K562 (cell line): Measurements from ENCODE around the gene DNAH9. TPM values are rescaled to one million over a fixed set of nuclear protein-coding genes. Genes with fewer than 3 reads are reported as not detected.

Experiments
- CREBBP ChIP-seq: IDR thresholded peaks from one replicate; pipeline ENCODE4 v1.6.1; 2012; ENCODE audit warnings: low read depth, mild to moderate bottlenecking, control low read depth, inconsistent platforms, low read length
- CTCFL ChIP-seq: IDR thresholded peaks from 2 replicates; pipeline ENCODE4 v1.6.1; 2011; ENCODE audit warnings: borderline replicate concordance, low read depth, mild to moderate bottlenecking, moderate library complexity, low read length; ENCODE audit not compliant: insufficient read depth, poor library complexity, severe bottlenecking
- KHSRP ChIP-seq: fragments of 450-650 bp; IDR thresholded peaks from 2 replicates; pipeline ENCODE4 v1.6.1; 2017
- MLX ChIP-seq, 2 experiments: fragments of 450-650 bp in 1 of 2; sonication (generic) in 1 of 2; formaldehyde crosslinking; conservative IDR thresholded peaks; 2 replicates each; pipeline versions ENCODE4 v1.4.0 to v1.8.1; 2020 to 2022; ENCODE audit warnings: mild to moderate bottlenecking in 1 of 2, missing genetic modification reagents in 1 of 2
- NCOR1 ChIP-seq: fragments of 450-650 bp; IDR thresholded peaks from 2 replicates; pipeline ENCODE4 v1.6.1; 2016; ENCODE audit warnings: mild to moderate bottlenecking, moderate library complexity
- NR3C1 ChIP-seq: sonication (generic); formaldehyde crosslinking; IDR thresholded peaks from 2 replicates; pipeline ENCODE4 v1.8.1; 2022; ENCODE audit warnings: missing genetic modification reagents
- SMARCC2 ChIP-seq: fragments of 450-650 bp; IDR thresholded peaks from 2 replicates; pipeline ENCODE4 v1.6.1; 2017; ENCODE audit warnings: antibody characterized with exemption, moderate library complexity, mild to moderate bottlenecking, low read depth
- ZHX1 ChIP-seq: fragments of 150-350 bp; conservative IDR thresholded peaks from 2 replicates; pipeline ENCODE4 v1.6.1; 2014; ENCODE audit warnings: low read length
- polyA plus RNA-seq, 8 experiments: library from polyadenylated mRNA; depleted of rRNA in 4 of 8; stranded (reverse) in 5 of 8; unstranded in 3 of 8; fragments of >200 nt; fragmentation: Nextera tagmentation in 2 of 8; fragmentation: Illumina TruSeq in 1 of 8; extraction: Ambion mirVana in 2 of 8; extraction: Trizol in 1 of 8; gene quantifications; 2 replicates each; pipeline versions ENCODE4 v1.2.1 to v1.2.3, GENCODE V29; 2011 to 2014; ENCODE audit warnings: inconsistent platforms in 1 of 8, missing spikeins in 1 of 8
- total RNA-seq, 7 experiments: library from RNA; depleted of rRNA in 6 of 7; stranded (reverse); fragments of >200 nt in 6 of 7; fragmentation: Illumina TruSeq in 2 of 7; extraction: Trizol in 2 of 7; gene quantifications; 2 replicates each; pipeline versions ENCODE4 v1.2.1 to v1.2.3, GENCODE V29; 2011 to 2021; ENCODE audit warnings: low replicate concordance in 1 of 7

The DNAH9 gene
- total and polyA plus RNA-seq, 9 of the 15 experiments (the other 6 are each of a cell fraction or from before 2014, with no cell fraction given): not detected

- no peak for TF ChIP-seq ZHX1
- no peak for TF ChIP-seq CREBBP
- no peak for TF ChIP-seq NCOR1
- no peak for TF ChIP-seq SMARCC2
- TF ChIP-seq MLX (CRISPR knock-in tag; conservative IDR thresholded peaks at IDR 0.05): no peak
- TF ChIP-seq KHSRP: no peak
- TF ChIP-seq CTCFL: no peak
- TF ChIP-seq NR3C1: no peak
- TF ChIP-seq, all 486 proteins: peak for 0
These were observed 225.6 kb downstream of the DNAH9 start (continued) for GRCh38 chr17:11823862-11824261.
